Subcutaneous adipose tissue (tissue), 4 donors: ENCODE data around the gene SPINT4. TPM values are rescaled to one million over a fixed set of nuclear protein-coding genes. Genes with fewer than 3 reads are reported as not detected.

ENCODE experiments used
- total RNA-seq, 4 donors: library from RNA; depleted of rRNA; stranded (reverse); fragments of >200 nt; gene quantifications; one replicate each; pipeline ENCODE4 v1.1.0, GENCODE V29; 2016
- TF ChIP-seq, protein P1 (sequence below): fragments of 450-650 bp; IDR thresholded peaks from one replicate; pipeline ENCODE4 v1.5.1; 2016; ENCODE audit warnings: low read depth, mild to moderate bottlenecking, control low read depth, antibody characterized with exemption, moderate library complexity

SPINT4 gene
- total RNA-seq, 4 donors from 2014 or later = not detected

- TF ChIP-seq, protein P1, sequence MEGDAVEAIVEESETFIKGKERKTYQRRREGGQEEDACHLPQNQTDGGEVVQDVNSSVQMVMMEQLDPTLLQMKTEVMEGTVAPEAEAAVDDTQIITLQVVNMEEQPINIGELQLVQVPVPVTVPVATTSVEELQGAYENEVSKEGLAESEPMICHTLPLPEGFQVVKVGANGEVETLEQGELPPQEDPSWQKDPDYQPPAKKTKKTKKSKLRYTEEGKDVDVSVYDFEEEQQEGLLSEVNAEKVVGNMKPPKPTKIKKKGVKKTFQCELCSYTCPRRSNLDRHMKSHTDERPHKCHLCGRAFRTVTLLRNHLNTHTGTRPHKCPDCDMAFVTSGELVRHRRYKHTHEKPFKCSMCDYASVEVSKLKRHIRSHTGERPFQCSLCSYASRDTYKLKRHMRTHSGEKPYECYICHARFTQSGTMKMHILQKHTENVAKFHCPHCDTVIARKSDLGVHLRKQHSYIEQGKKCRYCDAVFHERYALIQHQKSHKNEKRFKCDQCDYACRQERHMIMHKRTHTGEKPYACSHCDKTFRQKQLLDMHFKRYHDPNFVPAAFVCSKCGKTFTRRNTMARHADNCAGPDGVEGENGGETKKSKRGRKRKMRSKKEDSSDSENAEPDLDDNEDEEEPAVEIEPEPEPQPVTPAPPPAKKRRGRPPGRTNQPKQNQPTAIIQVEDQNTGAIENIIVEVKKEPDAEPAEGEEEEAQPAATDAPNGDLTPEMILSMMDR = no peak
Observed at GRCh38 chr20:45704969-45705637, 17.0 kb upstream of the SPINT4 start, which contains the start of gene WFDC10B. Gene WFDC10B (minus strand): TSS chr20:45705019. CDS start chr20:45685992, 19,027 bp downstream.

DNA sequence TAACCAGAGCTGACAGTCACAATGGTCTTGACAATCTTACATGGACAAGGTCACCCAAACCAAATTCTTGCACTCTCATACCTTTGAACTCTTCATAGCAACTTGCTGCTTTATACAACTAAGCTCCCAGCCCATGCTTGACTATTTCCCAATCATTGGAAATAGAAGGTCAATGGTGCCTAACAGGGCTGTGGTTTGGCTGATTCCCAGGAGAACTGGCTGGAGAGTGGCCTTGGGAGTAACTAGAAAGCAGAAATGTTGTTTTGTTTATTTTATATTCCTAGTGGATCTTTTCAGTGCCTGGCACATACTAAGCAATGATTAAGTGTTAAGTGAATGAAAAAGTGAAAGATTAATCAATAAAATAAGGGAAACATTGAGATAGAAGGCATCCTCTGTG lies 3.0 kb downstream of the SPINT4 start:
- TF ChIP-seq, protein P1 = no peak

DNA sequence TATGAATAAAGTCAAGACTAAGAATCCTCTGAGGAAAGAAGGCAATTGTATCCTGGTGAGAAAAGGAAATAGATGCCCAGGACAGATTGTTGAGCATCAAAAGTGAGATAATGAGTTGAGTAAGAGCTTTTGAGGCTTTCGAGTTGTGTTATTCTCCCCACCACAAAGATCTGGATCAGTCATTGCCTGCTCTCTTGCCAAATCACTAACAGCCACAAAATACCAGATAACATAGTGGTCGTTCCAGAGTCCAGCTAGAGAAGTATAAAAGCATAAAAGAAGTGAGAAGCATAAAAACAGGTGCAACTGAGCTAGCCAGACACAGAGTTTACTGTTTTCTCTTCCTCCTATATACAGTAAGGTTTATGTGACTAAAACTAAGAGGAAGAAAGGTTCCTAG lies 4.9 kb downstream of the SPINT4 start:
- TF ChIP-seq, protein P1 = no peak

DNA sequence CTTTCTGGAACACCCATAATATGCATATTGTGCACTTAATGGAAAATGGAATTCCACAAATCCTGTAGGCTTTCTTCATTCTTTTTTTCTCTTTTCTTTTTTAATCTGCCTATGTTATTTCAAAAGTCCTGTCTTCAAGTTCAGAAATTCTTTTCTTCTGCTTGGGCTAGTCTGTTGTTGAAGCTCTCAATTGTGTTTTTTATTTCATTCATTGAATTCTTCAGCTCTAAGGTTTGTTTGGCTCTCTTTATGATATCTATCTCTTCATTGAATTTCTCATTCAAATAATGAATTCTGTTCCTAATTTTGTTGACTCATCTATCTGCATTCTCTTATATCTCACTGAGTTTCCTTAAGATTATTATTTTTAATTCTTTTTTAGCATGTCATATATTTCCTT lies 10.1 kb downstream of the SPINT4 start:
- TF ChIP-seq, protein P1 = no peak

- TF ChIP-seq, protein P1 = no peak
Observed at GRCh38 chr20:45735552-45735951, 13.4 kb downstream of the SPINT4 start.

DNA sequence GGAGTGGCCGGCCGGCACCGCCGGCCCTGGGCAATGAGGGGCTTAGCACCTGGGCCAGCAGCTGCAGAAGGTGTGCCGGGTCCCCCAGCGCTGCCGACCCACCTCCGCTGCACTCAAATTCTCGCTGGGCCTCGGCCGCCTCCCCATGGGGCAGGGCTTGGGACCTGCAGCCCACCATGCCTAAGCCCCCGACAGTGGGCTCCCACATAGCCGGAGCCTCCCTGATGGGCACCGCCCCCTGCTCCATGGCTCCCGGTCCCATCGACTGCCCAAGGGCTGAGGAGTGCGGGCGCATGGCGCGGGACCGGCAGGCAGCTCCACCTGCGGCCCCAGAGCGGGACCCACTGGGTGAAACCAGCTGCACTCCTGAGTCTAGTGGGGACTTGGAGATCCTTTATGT lies 13.8 kb downstream of the SPINT4 start:
- TF ChIP-seq, protein P1 = no peak

- TF ChIP-seq, protein P1 = no peak
Observed at GRCh38 chr20:45742596-45742995, 20.4 kb downstream of the SPINT4 start.
